GM18526 (cell line): Measurements from ENCODE around the gene AKT1.

ENCODE experiments used
- POLR2A ChIP-seq: IDR thresholded peaks from 3 replicates; pipeline ENCODE4 v1.6.1; 2011; ENCODE audit not compliant: insufficient read length; ENCODE audit errors: extremely low read depth

The AKT1 gene

GRCh38 chr14:104747876-104748275 lies 47.7 kb downstream of the AKT1 start:
- TF ChIP-seq POLR2A, result no peak

- no peak for TF ChIP-seq POLR2A
Observed at GRCh38 chr14:104746934-104747481, 48.5 kb downstream of the AKT1 start.

- no peak for TF ChIP-seq POLR2A
Observed at GRCh38 chr14:104746071-104746545, 49.4 kb downstream of the AKT1 start.

GRCh38 chr14:104745431-104745830 lies 50.1 kb downstream of the AKT1 start:
- no peak for TF ChIP-seq POLR2A

- no peak for TF ChIP-seq POLR2A
Observed at GRCh38 chr14:104744484-104744883, 51.1 kb downstream of the AKT1 start.

GRCh38 chr14:104743461-104744380 lies 51.8 kb downstream of the AKT1 start:
- TF ChIP-seq POLR2A, result no peak

- no peak for TF ChIP-seq POLR2A
Observed at GRCh38 chr14:104742586-104743455, 52.7 kb downstream of the AKT1 start.

GRCh38 chr14:104741803-104742251 lies 53.7 kb downstream of the AKT1 start:
- no peak for TF ChIP-seq POLR2A

GRCh38 chr14:104741108-104741802 lies 54.3 kb downstream of the AKT1 start:
- no peak for TF ChIP-seq POLR2A

- no peak for TF ChIP-seq POLR2A
Observed at GRCh38 chr14:104739546-104740516, 55.7 kb downstream of the AKT1 start.

- no peak for TF ChIP-seq POLR2A
Observed at GRCh38 chr14:104739026-104739425, 56.5 kb downstream of the AKT1 start.

- no peak for TF ChIP-seq POLR2A
Observed at GRCh38 chr14:104738375-104739019, 57.1 kb downstream of the AKT1 start.

GRCh38 chr14:104735830-104736642 lies 59.5 kb downstream of the AKT1 start:
- no peak for TF ChIP-seq POLR2A
